HG02623 (cell line): ENCODE measurements around the gene ACTR3C.

Experiments used
- ATAC-seq: cut with Tn5 transposase; IDR thresholded peaks from one replicate; pipeline ENCODE4 v1.9.1; 2021; ENCODE audit warnings: moderate library complexity; ENCODE audit not compliant: unreplicated experiment

ACTR3C gene

DNA sequence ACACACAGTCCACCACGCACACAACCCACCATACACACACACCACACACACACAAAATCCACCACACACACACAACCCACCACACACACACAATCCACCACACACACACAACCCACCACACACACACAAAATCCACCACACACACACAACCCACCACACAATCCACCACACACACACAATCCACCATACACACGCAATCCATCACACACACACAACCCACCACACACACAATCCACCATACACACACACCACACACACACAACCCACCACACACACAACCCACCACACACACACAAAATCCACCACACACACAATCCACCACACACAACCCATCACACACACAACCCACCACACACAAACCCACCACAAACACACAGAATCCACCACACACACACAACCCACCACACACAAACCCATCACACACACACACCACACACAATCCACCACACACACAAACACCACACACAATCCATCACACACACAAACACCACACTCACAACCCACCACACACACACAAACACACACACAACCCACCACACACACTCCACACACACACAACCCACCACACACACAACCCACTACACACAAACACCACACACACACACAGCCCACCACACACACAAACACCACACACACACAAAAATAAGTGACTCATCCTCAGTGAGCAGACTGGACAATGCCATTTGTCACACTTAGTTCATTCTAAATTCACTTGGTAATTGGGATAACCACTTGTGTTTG is 36.4 kb upstream of the ACTR3C start:
- ATAC-seq, result no peak

DNA sequence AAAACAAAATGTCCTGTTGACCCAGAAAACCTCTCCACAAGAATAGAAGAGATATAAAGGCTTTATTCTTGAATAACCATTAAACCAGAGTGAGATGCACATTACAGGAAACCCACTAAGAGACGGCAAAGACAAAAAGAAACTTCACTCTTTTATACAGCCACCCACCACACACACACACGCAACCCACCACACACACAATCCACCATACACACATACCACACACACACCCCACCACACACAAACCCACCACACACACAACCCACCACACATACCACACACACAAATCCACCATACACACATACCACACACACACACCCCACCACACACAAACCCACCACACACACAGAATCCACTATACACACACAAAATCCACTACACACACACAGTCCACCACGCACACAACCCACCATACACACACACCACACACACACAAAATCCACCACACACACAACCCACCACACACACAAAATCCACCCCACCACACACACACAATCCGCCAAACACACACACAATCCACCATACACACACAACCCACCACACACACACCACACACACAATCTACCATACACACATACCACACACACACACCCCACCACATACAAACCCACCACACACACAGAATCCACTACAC is 35.8 kb upstream of the ACTR3C start:
- ATAC-seq, result no peak

DNA sequence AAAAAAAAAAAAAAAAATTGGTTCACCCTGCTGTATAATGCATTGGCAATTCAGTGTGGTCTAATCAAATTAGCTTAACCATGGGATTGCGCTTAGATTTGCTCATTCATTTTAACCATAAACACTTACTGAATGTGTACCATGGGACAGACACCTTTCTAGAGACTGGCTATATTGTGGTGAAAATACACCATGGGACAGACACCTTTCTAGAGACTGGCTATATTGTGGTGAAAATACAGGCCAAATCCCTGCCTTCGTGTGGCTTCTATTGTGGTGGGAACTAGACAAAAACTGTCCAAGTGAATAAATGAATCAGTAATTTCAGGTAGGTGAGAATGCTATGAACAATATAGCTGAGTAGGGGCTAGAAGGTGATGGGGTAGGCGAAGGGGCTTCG is 35.1 kb upstream of the ACTR3C start:
- no peak for ATAC-seq

DNA sequence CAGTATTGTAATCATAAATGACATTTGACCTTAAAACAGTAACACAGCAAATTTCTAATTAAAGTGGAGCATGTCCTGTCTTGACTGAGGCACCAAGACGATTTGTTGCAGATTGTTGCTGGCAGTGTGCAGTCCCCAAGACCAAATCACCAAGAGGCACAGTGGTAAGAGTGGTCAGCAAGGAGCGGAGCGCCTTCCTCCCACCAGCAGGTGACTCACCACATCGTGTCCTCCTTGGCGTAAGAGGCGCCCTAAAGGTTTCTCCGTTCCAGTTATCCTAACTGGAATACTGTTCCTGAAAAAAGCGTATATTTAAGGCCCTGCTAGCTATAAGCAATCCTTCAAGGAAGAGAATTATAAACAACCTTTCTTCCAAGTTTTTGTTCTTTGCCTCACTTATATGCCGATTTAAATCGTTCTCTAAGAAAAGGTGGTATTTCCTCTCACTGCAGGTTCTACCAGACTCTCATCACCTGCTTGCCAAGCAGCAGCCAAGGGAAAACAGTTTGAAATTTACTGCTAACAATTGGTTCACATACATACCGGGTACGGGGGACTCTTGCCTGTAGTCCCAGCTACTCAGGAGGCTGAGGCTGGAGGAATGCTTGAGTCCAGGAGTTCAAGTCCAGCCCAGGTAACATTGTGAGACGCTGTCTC is 34.6 kb upstream of the ACTR3C start:
- no peak for ATAC-seq

DNA sequence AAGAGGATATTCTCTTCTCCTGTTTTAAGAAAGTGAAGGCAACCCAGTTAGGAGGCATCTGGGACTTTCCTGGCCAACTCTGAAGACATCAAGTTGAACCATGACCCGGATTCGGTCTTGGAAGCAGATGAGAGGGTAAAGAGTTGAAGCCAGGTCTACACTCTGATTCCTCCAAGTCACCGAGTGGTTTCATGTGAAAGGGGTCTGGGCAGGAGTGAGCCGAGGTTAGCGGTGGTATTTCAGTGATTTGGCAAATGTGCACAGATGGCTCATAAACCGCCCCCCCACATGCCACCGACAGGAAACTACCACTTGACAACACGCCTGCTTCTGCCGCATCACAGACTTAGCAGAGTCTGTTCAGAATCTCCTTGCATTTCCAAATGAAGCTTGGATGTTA is 33.9 kb upstream of the ACTR3C start:
- ATAC-seq, result peak; percentile 56

DNA sequence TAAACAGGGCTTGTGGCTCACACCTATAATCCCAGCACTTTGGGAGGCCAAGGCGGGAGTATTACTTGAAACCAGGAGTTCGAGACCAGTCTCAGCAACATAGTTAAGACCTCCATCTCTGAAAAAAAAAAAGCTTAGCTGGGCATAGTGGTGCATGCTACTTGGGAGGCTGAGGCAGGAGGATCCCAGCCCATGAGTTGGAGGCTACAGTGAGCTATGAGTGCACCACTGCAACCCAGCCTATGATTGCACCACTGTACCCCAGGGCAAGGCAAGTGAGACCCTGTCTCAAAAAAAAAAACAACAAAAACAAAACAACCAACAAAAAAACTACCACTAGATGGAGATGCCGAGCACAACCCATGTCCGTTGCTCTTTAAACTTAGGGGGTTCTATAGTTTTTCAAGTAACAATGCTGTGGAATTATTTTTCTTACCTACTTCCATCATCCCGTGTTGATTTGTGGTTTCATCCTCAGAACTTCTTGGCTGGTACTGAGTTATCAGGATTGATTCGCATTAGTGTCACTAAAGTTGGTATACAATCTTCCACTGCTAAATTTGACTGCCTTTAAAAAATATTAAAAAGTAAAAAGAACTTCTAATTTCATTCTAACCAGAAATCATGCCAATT is 33.0 kb upstream of the ACTR3C start:
- no peak for ATAC-seq

DNA sequence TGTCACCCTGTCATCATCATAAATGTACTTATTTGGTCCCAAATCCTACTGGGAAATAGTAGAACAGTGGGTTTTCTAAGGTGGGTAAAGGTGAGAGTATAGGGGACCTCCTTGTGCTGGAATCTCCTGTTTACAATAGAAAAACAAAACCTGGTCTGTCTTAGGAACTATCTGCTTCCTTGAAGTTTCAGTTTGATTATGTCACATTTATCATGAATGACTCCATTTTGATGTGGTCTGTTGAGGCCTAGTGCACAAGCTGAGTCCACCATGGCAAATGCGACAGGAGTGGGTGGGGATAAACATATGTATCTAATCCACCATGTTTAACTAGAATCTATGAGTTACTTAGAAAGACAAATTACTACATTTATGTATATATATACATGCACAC is 32.3 kb upstream of the ACTR3C start:
- ATAC-seq, result no peak

DNA sequence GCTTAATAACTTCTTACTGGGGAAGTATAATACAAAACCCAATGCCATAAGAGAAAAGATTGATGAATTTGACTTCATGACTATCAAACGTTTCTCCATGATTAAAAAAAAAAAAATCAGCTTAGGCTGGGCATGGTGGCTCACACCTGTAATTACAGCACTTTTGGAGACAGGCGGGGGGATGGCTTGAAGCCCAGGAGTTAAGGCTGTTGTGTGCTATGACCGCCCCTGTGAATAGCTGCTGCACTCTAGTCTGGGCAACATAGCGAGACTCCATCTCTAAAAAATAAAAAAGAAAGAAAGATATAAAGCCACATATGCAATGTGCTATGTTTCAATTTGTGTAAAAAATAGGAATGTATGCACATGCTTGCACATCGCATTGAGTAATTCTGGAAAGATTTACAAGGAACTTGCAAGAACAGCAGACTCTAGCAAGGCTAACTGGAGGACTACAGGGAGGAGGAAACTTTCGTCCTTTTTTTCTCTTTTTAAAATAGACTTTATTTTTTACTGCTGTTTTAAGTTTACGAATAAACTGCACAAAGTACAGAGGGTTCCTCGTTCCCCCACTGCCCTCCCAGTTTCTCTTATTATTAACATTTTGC is 28.3 kb upstream of the ACTR3C start:
- ATAC-seq, result no peak

DNA sequence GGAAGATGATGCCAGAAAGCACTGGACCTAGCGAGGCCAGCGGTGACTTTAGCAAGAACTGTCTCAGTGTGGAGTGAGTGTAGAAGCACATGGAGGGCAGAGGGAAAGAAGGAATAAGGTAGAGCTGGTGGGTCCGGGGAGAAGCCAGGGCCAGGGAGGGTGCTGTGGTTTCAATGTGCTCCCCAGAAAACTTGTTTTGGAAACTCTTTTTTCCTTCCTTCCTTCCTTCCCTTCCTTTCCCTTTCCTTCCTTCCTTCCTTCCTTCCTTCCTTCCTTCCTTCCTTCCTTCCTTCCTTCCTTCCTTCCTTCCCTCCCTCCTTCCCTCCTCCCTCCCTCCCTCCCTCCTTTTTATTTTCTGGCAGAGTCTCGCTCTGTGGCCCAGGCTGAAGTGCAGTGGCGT is 23.6 kb upstream of the ACTR3C start:
- ATAC-seq, result no peak

DNA sequence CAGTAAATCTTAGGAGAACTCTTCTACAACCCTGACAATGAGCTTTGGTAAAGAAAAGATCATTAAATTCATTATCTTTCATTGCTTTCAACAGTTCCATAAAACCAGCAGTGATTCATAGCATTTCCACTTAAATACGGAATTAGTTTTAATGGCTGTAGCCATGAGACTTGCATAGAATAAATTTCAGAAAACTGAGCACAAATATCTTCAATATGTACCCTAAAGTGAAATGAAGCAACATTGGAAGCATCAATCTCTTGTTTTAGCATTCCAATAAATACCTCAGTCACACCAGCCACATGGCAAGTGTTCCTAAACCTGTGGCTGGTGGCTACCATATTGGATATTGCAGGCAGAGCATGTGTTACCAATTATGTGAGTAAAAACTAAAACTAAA is 21.7 kb upstream of the ACTR3C start:
- no peak for ATAC-seq

DNA sequence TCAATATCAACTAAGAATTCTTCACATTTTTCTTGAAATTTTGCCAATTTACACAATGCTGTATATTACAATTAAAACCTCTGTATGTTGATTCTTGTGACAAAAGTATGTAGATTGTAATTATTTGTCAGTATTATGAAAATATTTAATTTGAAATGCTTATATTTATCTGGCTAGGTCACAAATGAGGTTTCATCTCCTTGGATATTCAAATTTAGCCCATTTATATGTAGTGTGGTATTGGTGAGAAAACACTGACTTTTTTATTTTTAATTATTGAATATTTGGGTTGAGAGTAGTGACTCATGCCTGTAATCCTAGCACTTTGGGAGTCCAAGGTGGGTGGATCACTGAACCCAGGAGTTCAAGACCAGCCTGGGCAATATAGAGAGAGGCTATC is 21.0 kb upstream of the ACTR3C start:
- no peak for ATAC-seq

DNA sequence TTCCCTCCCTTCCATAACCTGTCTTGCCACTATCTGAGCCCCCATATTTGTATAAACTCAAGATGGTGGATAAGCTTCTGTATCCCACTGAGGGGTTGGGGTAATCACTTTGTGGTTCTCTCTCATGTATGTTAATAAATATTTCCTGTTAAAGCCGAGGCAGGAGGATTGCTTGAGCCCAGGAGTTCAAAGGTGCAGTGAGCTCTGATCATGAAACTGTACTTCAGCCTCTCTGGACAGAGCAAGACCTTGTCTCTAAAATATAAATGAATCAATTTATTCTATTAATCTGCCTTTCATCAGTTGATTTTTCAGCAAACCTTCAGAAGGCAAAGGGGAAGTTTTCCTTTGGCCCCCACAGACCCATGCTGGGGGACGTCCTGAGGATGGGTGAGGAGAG is 19.9 kb upstream of the ACTR3C start:
- ATAC-seq, result no peak

DNA sequence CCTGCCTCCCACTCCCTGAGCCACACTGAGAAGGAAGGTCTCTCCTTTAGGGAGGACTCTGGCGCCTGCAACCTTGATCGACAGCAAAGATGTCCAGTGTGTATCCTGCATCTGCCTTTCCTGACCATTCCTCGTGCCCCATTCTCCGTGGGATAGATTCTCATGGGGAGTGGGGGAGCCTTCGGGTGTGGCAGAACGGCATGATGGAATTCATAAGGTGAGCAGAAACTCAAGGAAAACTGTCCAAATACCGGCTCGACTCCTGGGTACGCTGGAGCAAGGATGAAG is 18.7 kb upstream of the ACTR3C start:
- no peak for ATAC-seq

DNA sequence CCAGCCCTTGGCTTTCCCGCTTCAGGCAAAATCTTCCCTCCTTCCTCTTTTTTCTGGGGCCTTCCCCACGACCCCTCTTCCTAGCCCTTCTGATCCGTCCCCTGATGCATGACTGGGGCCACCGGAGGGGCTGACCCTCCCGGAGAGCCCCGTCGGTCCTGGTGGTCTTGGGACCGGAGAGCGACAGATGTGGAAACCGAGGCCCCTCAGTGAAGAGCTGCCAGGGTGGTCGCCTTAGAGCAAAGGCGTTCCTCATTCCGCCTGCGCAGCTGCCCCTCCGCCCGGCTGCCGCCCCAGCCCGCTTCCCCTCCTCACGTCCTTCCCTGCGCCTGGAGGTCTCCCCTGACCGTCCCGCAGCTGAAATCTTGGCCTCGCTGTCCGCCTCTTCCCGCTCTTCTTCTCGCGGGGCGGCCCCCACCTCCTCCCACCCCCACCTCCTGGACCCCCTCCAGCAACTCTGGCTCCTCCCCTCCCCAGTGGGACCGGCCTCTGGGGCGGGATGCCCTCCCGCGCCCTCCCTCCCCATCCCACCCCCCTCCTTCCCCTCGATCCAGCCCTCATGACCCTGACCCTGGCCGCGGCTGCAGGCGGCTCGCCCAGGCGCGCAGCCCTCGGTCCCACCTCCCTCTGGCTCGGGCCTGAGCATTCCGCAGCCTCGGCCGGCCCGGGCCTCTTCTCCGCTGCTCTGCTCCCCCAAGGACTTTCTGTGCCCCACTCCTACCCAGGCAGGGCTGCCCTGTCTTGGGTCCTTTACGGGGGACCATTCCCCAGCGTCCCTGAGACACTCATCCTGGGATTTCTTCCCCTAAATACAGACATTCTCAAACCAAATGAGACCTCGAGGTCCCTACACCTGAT is 18.1 kb upstream of the ACTR3C start, which contains the start of gene RARRES2:
Gene RARRES2, minus strand, starts transcription at position 367 of the 858 bp plus-strand sequence. CDS start 1,020 bp downstream, outside the sequence.
- no peak for ATAC-seq

DNA sequence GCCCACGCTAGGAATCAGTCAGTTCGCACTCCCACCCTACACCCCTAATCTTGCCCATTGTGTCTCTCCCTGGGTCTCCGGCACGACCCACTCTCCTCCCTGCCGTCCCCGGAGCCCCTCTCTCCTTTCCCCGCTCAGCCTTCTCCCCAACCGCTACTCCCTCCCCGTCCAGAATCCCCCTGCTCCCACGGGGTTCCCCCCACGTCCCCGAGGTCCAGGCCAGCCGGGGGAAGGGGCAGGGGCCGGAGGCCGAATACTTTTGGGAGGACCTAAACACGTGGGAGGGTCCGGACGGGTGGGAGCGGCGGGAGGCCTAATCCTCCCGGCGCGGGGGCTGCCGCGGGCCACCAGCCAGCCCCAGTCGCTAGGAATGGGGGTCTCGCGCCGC is 17.5 kb upstream of the ACTR3C start:
- ATAC-seq, result no peak

DNA sequence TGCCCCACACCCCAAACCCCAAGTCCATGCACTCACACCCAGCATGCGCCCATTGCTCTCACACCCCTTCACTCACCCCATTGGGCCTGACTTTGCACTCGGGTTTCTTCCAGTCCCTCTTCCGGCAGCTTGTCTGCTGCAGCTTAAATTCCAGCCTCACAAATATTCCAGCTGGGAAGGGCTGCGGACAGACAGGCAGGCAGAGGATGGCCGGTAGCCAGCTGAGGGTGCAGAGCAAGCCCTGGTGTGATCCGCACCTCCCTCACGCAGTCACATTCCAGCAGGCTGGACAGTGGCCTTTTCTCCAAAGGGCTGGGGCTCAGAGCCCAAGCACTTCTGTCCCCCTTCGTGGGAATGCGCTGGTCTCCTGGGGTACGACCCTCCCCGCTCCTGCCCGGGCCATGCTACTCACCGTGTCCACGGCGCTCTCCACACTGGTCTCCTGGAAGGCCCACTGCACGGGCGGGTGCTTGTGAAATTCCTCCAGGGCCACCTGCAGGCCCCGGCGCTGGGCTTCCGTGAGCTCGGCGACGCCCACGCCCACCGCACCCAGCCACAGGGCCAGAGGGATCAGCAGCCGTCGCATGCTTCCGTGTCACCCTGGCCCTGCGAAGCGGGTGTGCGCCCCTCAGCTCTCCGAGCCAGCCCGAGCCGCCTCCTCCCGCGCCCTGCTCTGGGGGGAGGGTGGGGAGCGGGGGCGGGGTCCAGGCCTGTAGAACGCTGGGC is 16.8 kb upstream of the ACTR3C start:
- no peak for ATAC-seq

DNA sequence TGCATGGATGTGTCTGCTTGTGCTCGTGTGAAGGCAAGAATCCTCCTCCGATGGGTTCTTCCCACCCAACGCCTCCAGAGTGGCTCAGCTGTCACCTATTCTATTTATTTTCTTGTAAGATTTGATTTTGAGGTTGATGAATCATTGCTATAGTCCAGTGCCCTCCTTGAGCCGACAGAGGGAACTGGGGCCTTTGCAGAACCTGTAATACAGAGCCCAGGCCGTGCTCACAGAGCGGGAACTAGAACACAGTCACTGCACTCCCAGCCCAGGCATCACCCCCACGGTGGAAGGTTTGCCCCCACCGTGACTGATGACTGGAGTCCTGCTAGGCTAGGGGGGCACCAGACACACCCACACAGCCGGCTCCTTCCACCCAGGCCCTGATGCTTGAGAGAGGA is 16.1 kb upstream of the ACTR3C start:
- ATAC-seq, result no peak

DNA sequence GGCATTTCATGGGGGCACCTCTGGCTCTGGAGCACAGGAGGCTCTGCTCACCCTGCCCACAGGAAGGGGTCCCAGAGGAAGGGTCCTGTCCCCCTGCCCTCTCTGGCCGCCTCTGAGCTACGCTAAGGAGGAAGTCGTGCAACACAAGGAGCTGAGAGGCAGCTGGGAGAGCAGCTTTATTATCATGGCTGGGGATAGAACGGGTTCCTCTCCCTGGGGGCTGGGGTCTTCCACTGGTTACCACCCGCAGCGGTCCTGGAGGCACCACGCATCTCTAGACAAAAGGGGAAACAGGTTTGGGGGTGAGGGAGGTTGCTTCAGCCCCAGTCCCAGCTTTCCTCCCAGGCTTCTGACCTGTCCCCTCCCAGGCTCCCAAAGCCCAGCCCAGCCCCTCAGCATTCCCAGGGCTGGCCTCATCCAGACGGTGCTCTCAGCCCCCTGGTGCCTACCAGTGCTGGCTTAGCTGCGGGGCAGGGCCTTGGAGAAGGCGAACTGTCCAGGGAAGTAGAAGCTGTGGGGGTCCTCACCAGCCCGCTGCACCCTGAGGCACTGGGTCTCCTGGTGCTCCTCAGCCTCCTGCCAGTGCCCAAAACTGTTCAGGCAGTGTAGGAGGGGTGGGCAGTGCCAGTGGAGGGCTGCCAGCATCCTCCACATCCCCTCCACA is 15.0 kb upstream of the ACTR3C start:
- ATAC-seq, result no peak

DNA sequence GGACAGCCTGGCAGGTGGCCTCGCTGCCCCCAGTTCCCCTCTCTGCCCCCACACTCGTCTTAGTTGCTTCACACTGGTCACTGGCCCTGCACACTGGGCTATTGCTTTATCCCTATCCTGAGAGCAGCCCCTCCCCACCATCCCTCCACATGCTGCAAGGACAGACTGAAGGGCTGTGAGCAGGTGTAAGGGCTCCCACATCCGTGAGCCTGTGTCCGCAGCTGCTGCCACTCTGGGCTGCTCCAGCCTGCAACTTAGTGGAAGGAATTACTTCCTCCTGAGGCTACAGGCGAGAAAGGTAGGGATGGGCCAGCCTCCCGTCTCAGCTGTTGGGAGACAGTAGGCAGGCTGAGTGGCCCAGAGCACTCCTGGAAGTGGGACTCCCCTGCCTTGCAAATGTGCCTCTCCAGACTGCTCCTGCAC is 14.3 kb upstream of the ACTR3C start:
- ATAC-seq, result no peak
